GM21737 (cell line): ENCODE results near the gene FPR3.
"Not testable (repeated sequence)": the region's sequence is repeated elsewhere in the genome, so short reads cannot be mapped to it uniquely, and the experiment has no call there.

Source experiments
- ATAC-seq: cut with Tn5 transposase; IDR thresholded peaks from one replicate; pipeline ENCODE4 v1.9.1; 2021; ENCODE audit warnings: mild to moderate bottlenecking, moderate library complexity; ENCODE audit not compliant: unreplicated experiment

The FPR3 gene

GRCh38 chr19:51806571-51806970, 11.6 kb downstream of the FPR3 start:
- not testable (repeated sequence) for ATAC-seq

GRCh38 chr19:51807111-51807701, 12.2 kb downstream of the FPR3 start:
- ATAC-seq, result no peak

GRCh38 chr19:51807925-51808324, 13.0 kb downstream of the FPR3 start:
- no peak for ATAC-seq

- ATAC-seq, result no peak
These were observed 13.5 kb downstream of the FPR3 start for GRCh38 chr19:51808333-51808986.

GRCh38 chr19:51809787-51810186, 14.8 kb downstream of the FPR3 start:
- no peak for ATAC-seq

- no peak for ATAC-seq
These were observed 15.3 kb downstream of the FPR3 start for GRCh38 chr19:51810223-51810622.

GRCh38 chr19:51811344-51811743, 16.4 kb downstream of the FPR3 start:
- ATAC-seq, result no peak

GRCh38 chr19:51815043-51815442, 20.1 kb downstream of the FPR3 start:
- no peak for ATAC-seq

- no peak for ATAC-seq
These were observed 21.8 kb downstream of the FPR3 start for GRCh38 chr19:51816711-51817110.

GRCh38 chr19:51820011-51820410, 25.1 kb downstream of the FPR3 start:
- ATAC-seq, result no peak

GRCh38 chr19:51820831-51821446, 26.0 kb downstream of the FPR3 start:
- no peak for ATAC-seq

- ATAC-seq, result no peak
These were observed 26.5 kb downstream of the FPR3 start for GRCh38 chr19:51821456-51821855.

- ATAC-seq, result no peak
These were observed 27.0 kb downstream of the FPR3 start for GRCh38 chr19:51821921-51822320.

- no peak for ATAC-seq
These were observed 27.4 kb downstream of the FPR3 start for GRCh38 chr19:51822325-51822724.

GRCh38 chr19:51822946-51823345, 28.0 kb downstream of the FPR3 start:
- ATAC-seq, result no peak

- no peak for ATAC-seq
These were observed 29.5 kb downstream of the FPR3 start for GRCh38 chr19:51824281-51825005.

- no peak for ATAC-seq
These were observed 35.3 kb downstream of the FPR3 start for GRCh38 chr19:51830274-51830673.

GRCh38 chr19:51837145-51837544, 42.2 kb downstream of the FPR3 start:
- no peak for ATAC-seq

- no peak for ATAC-seq
These were observed 67.1 kb downstream of the FPR3 start for GRCh38 chr19:51861870-51862622.

GRCh38 chr19:51873097-51873496, 78.1 kb downstream of the FPR3 start:
- no peak for ATAC-seq
